NCI-H128 (cell line): Measurements from ENCODE around the gene C9orf152.
"Not testable (repeated sequence)": the region's sequence is repeated elsewhere in the genome, so short reads cannot be mapped to it uniquely, and the experiment has no call there.

ENCODE experiments used
- DNase-seq: peaks from one replicate; lab custom pipeline; 2025; ENCODE audit not compliant: unreplicated experiment; lab: John Stamatoyannopoulos, UW

The C9orf152 gene

DNA sequence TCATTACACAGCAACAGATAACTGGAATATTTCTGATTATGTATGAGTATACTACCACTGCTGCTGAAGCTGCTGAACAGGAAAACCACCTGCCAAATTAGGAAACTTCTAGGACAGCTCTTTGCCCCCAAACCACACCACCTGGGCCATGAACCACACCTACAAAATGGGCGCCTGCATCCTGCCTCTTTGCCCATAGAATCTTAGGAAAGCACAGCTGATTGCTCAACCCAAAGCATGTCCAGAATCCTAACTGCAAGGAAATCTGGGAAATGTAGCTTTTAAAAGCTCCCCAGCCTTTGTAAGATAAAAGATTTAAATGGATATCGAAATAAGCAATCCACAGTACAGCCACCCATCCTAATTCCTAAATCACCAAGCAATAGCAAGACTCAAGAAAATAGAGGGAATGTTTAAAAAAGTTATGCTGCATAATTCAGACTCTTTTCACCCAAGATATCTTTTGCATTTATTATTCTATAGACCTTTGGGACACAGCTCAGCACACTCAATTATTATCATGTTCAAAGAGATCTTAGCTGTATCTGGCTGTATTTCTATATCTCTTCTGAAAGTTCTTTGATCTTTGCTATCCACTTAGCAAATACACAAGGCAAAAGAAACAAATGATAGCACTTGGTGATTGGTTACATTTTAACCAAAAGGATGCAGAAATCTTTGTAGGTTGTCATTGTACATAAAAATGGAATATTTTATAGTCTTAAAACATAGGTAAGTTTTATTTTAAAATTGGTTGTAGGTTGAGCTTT is 6.8 kb upstream of the C9orf152 start:
- DNase-seq = no peak

GRCh38 chr9:110214090-110214489 is 6.1 kb upstream of the C9orf152 start:
- DNase-seq = no peak

GRCh38 chr9:110213413-110214044 is 5.6 kb upstream of the C9orf152 start:
- no peak for DNase-seq

DNA sequence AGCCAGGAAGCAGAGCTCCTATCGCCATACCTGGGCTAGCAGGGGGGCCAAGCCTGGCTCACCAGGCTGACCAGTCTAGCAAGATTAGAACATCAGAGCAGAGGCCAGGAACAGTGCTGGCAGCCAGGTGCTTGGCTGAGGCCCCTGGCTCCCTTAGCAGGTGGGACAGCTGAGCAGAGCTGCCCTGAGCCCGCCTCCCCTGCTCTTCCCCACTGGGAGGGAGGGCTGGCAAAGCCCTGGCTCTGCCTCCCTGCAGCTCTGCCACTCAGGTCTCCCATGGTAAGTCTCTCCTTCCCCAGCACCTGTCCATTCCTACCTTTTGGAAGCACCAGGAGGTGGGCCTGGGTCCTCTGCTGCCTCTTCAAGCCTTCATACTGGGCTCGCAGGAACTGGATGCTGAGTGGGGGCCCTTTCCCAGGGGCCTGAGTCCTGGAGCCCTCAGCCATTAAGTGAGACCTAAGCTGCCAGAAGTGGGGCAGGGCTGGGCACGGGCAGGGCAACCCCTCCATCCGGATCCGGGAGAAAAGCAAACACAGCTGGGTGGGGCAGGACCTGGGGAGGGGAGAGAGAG is 803 bp downstream of the C9orf152 start:
- DNase-seq = no peak

DNA sequence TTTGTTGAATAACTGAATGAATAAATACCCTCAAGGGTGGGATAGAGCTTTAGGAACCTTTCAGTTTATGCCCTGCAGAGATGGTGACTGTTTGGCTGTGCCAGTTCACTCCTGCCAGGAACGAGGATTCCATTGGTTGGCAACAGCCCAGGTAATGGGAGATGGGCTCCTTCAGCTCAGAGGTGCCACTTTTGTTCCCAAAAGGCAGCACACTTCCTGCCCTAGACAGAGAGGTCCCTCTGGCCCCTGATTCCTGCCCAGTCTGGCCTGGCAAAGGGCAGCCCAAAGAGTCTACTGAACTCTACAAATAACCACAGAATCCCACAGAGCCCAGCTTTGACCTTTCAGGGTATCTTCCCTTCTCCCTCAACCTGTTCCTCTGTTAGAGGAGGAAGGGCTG is 1.6 kb downstream of the C9orf152 start:
- DNase-seq = no peak

DNA sequence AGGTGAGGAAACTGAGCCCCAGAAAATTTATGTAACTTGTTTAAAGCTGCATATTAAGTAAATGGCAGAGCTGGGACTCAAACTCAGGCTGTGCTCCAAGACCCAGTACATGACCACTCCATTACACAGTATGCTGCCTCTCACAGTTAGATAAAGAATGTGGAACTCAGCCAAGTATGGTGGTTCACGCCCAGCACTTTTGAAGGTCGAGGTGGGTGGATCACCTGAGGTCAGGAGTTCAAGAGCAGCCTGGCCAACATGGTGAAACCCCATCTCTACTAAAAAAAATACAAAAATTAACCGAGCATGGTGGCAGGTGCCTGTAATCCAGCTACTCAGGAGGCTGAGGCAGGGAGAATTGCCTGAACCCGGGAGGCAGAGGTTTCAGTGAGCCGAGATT is 2.3 kb downstream of the C9orf152 start:
- DNase-seq = not testable (repeated sequence)

DNA sequence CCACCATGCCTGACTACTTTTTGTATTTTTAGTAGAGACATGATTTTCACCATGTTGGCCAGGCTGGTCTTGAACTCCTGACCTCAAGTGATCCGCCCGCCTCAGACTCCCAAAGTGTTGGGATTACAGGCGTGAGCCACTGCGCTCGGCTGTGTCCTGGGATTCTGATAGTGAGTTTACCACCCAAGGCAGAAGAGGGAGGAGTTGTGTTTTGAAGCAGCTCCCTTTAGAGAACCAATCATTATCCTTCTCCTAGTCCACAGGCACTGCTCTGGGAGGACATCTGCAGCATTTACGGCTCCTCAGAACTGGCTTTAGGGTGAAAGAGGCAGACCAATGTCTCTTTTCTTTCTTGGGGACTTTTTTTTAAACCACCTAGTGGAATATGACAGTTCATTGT is 5.7 kb downstream of the C9orf152 start:
- DNase-seq = no peak

- no peak for DNase-seq
These were observed 8.3 kb downstream of the C9orf152 start for GRCh38 chr9:110199643-110200042.

DNA sequence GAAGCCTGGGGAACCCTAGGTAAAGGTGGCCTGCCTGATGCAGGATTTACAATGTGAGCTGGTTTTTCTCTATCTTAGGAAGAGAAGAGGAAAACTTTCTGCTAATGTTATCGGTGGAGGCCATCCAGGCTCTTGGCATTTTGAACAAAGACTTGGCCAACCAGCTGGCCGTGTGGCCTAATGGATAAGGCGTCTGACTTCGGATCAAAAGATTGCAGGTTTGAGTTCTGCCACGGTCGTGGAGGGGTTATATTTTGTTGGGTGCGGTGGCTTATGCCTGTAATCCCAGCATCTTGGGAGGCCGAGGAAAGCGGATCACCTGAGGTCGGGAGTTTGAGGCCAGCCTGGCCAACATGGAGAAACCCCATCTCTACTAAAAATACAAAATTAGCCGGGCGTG is 9.6 kb downstream of the C9orf152 start:
- DNase-seq = no peak

- no peak for DNase-seq
These were observed 10.4 kb downstream of the C9orf152 start for GRCh38 chr9:110197330-110198187.

- DNase-seq = not testable (repeated sequence)
These were observed 11.9 kb downstream of the C9orf152 start for GRCh38 chr9:110196084-110196499.

- DNase-seq = no peak
These were observed 15.3 kb downstream of the C9orf152 start for GRCh38 chr9:110192531-110193261.

- no peak for DNase-seq
These were observed 16.3 kb downstream of the C9orf152 start for GRCh38 chr9:110191615-110192014.

DNA sequence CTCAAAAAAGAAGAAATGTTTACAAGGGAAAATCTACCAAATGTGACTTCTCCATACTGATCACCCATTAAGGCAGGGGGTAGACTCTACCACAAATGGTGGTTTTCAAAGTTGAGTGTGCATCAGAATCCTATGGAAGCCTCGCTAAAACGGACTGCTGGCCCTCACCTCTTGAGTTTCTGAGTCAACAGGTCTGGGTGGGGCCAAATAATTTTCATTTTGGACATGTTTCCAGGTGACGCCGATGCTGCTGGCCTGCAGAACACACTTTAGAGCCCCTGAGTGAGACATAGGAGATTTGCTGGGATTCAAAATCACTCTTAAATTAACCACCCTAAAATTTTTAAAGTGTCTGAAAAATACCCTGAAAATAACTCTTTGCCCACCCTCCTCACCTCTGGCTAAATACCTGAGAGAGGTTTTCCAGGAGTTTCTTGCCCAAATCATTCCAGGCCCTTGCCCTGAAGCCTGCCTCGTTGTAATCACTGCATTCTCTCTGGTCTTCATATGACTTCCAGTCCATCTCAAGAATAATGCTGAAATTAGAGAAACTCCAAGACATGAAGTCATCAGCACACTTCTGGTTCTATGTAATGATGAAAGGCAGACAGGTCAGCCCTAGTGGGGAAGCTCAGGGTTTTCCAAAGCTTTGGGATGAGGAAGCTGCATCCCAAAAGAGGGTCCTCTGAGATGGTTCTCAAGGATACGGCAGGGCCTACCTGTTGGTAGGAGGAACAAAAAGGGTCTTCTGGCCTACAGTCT is 18.2 kb downstream of the C9orf152 start:
- DNase-seq = no peak

- no peak for DNase-seq
These were observed 19.0 kb downstream of the C9orf152 start for GRCh38 chr9:110188991-110189390.

GRCh38 chr9:110188101-110188500 is 19.9 kb downstream of the C9orf152 start:
- DNase-seq = no peak

GRCh38 chr9:110187126-110187525 is 20.8 kb downstream of the C9orf152 start:
- DNase-seq = no peak

GRCh38 chr9:110186254-110186653 is 21.7 kb downstream of the C9orf152 start:
- DNase-seq = no peak

DNA sequence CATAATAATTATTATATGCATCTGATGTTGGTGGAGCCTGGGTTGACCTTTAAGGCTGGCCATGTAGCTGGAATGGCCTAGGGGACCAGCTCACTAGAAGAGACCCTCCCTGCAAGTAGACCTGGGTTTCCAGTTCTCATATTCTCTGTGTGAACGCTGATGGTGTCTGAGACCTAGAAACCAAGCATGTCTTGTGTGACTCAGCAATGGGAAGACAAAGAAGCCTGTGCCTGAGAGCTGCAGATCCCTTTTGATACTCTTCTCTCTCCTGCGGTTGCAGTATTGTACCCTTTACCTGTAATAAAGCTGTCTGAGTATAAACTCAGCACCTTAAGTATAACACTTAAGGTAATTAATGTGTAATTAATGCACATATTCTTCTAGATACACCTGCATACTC is 22.2 kb downstream of the C9orf152 start:
- no peak for DNase-seq
